ENCODE data around the gene MGAT5B.

GRCh38 chr17:76997981-76998531 lies 129.9 kb downstream of the MGAT5B start:
- TF ChIP-seq CTCF (IDR thresholded peaks at IDR 0.05) (no peak), POLR2AphosphoS5 (IDR thresholded peaks at IDR 0.05) (no peak), POLR2A (IDR thresholded peaks at IDR 0.05) (no peak), EP300 (IDR thresholded peaks at IDR 0.05) (no peak)

All from stomach (tissue), 4 donors.